ENCODE results near the gene PPTC7.

GRCh38 chr12:110574044-110574443 is 9.1 kb downstream of the PPTC7 start:
- TF ChIP-seq CTCF (IDR thresholded peaks at IDR 0.05): no peak
- TF ChIP-seq EP300 (IDR thresholded peaks at IDR 0.05; ENCODE audit: low read depth): no peak
- TF ChIP-seq POLR2AphosphoS5 (IDR thresholded peaks at IDR 0.05): no peak

Data from transverse colon (tissue), 4 donors.